Measurements from ENCODE around the gene EPG5.
"Not testable (repeated sequence)": the region's sequence is repeated elsewhere in the genome, so short reads cannot be mapped to it uniquely, and the experiment has no call there.

The EPG5 gene

GRCh38 chr18:45997700-45998151, 30.6 kb upstream of the EPG5 start:
- no peaks in the 10 kb centered on the region for H3K9me3 ChIP-seq (ENCODE audit: insufficient read depth, low read length)
- H3K4me3 ChIP-seq (ENCODE audit: insufficient read depth, low read length, poor library complexity, severe bottlenecking) = no peak overlapping the region
- no peak overlapping the region for H3K27ac ChIP-seq (ENCODE audit: low read depth, low read length)
- H3K27me3 ChIP-seq (ENCODE audit: low read length) = no peaks in the 10 kb centered on the region
- no peak overlapping the region for H2AFZ ChIP-seq (ENCODE audit: low read depth, low read length, severe bottlenecking)
- H3F3A ChIP-seq (ENCODE audit: insufficient read depth) = no peaks in the 10 kb centered on the region
- H3K79me2 ChIP-seq (ENCODE audit: insufficient read depth, low read length) = no peaks in the 10 kb centered on the region
- no peaks in the 10 kb centered on the region for H3K9me2 ChIP-seq (replicated peaks; ENCODE audit: insufficient read depth, low read length)
- H4K20me1 ChIP-seq (ENCODE audit: low read depth, low read length) = no peaks in the 10 kb centered on the region
- no peaks in the 10 kb centered on the region for H3K36me3 ChIP-seq (ENCODE audit: low read length)
- no peak overlapping the region for H3K4me2 ChIP-seq (ENCODE audit: low read depth, low read length, poor library complexity, severe bottlenecking)
- no peak for TF ChIP-seq CTCF (IDR thresholded peaks at IDR 0.05; ENCODE audit: insufficient read depth, low read length, poor library complexity, severe bottlenecking)
- no peak for TF ChIP-seq EZH2phosphoT487 (conservative IDR thresholded peaks at IDR 0.05; ENCODE audit: low read length)
- H3K9ac ChIP-seq (ENCODE audit: low read length) = no peak overlapping the region

GRCh38 chr18:45995461-45995860, 28.3 kb upstream of the EPG5 start:
- Histone ChIP-seq H3K4me3 (ENCODE audit: insufficient read depth, low read length, poor library complexity, severe bottlenecking) (no peak overlapping the region), H3K9me3 (ENCODE audit: insufficient read depth, low read length) (no peaks in the 10 kb centered on the region), H3K27me3 (ENCODE audit: low read length) (no peaks in the 10 kb centered on the region), H3K9me2 (replicated peaks; ENCODE audit: insufficient read depth, low read length) (no peaks in the 10 kb centered on the region), H3F3A (ENCODE audit: insufficient read depth) (no peaks in the 10 kb centered on the region), H3K4me2 (ENCODE audit: low read depth, low read length, poor library complexity, severe bottlenecking) (no peak overlapping the region), H4K20me1 (ENCODE audit: low read depth, low read length) (no peaks in the 10 kb centered on the region), H3K27ac (ENCODE audit: low read depth, low read length) (no peak overlapping the region), H3K9ac (ENCODE audit: low read length) (no peak overlapping the region), H2AFZ (ENCODE audit: low read depth, low read length, severe bottlenecking) (no peak overlapping the region), H3K36me3 (ENCODE audit: low read length) (no peaks in the 10 kb centered on the region), H3K79me2 (ENCODE audit: insufficient read depth, low read length) (no peaks in the 10 kb centered on the region)
- TF ChIP-seq CTCF (IDR thresholded peaks at IDR 0.05; ENCODE audit: insufficient read depth, low read length, poor library complexity, severe bottlenecking) (no peak), EZH2phosphoT487 (conservative IDR thresholded peaks at IDR 0.05; ENCODE audit: low read length) (no peak)

GRCh38 chr18:45993438-45993837, 26.3 kb upstream of the EPG5 start:
- H3F3A ChIP-seq (ENCODE audit: insufficient read depth) = no peaks in the 10 kb centered on the region
- H3K9me3 ChIP-seq (ENCODE audit: insufficient read depth, low read length) = 0 out of 2 replicates have a peak, but pooled peaks cover 3% of the 10 kb centered on the region
- H3K27ac ChIP-seq (ENCODE audit: low read depth, low read length) = no peak overlapping the region
- no peaks in the 10 kb centered on the region for H4K20me1 ChIP-seq (ENCODE audit: low read depth, low read length)
- H3K79me2 ChIP-seq (ENCODE audit: insufficient read depth, low read length) = no peaks in the 10 kb centered on the region
- TF ChIP-seq CTCF (IDR thresholded peaks at IDR 0.05; ENCODE audit: insufficient read depth, low read length, poor library complexity, severe bottlenecking) (no peak), EZH2phosphoT487 (conservative IDR thresholded peaks at IDR 0.05; ENCODE audit: low read length) (no peak)
- H3K9ac ChIP-seq (ENCODE audit: low read length) = no peak overlapping the region
- no peaks in the 10 kb centered on the region for H3K36me3 ChIP-seq (ENCODE audit: low read length)
- H3K4me2 ChIP-seq (ENCODE audit: low read depth, low read length, poor library complexity, severe bottlenecking) = no peak overlapping the region
- H3K9me2 ChIP-seq (replicated peaks; ENCODE audit: insufficient read depth, low read length) = no peaks in the 10 kb centered on the region
- H2AFZ ChIP-seq (ENCODE audit: low read depth, low read length, severe bottlenecking) = no peak overlapping the region
- no peaks in the 10 kb centered on the region for H3K27me3 ChIP-seq (ENCODE audit: low read length)
- H3K4me3 ChIP-seq (ENCODE audit: insufficient read depth, low read length, poor library complexity, severe bottlenecking) = no peak overlapping the region

- not testable (repeated sequence) for H3K9me3 ChIP-seq (ENCODE audit: insufficient read depth, low read length); H3K27ac ChIP-seq (ENCODE audit: low read depth, low read length); H3K9ac ChIP-seq (ENCODE audit: low read length); H3F3A ChIP-seq (ENCODE audit: insufficient read depth); H3K79me2 ChIP-seq (ENCODE audit: insufficient read depth, low read length); H3K4me2 ChIP-seq (ENCODE audit: low read depth, low read length, poor library complexity, severe bottlenecking); H4K20me1 ChIP-seq (ENCODE audit: low read depth, low read length); H3K36me3 ChIP-seq (ENCODE audit: low read length); H2AFZ ChIP-seq (ENCODE audit: low read depth, low read length, severe bottlenecking); H3K9me2 ChIP-seq (replicated peaks; ENCODE audit: insufficient read depth, low read length); H3K27me3 ChIP-seq (ENCODE audit: low read length); H3K4me3 ChIP-seq (ENCODE audit: insufficient read depth, low read length, poor library complexity, severe bottlenecking)
These were observed 25.4 kb upstream of the EPG5 start for GRCh38 chr18:45992527-45992926.
